Measurements from ENCODE around the gene SCYL3.

GRCh38 chr1:169877800-169878491 lies 15.8 kb downstream of the SCYL3 start:
- no peak for TF ChIP-seq CTCF (IDR thresholded peaks at IDR 0.05)
- no peak for TF ChIP-seq POLR2A (IDR thresholded peaks at IDR 0.05)

Measured in lower leg skin (tissue), 3 donors.